GM04503 (cell line): ENCODE data around the gene IGSF9B.

Source experiments
- DNase-seq: peaks from one replicate; pipeline ENCODE4 v3.0.0-alpha.2; 2012; ENCODE audit warnings: low read depth

Gene IGSF9B

GRCh38 chr11:133919330-133920108, 37.2 kb downstream of the IGSF9B start:
- no peak for DNase-seq

- no peak for DNase-seq
Measured at GRCh38 chr11:133918608-133919260, 38.0 kb downstream of the IGSF9B start.

- DNase-seq: no peak
Measured at GRCh38 chr11:133917921-133918607, 38.7 kb downstream of the IGSF9B start.

GRCh38 chr11:133916784-133917440, 39.9 kb downstream of the IGSF9B start:
- DNase-seq: no peak

- DNase-seq: no peak
Measured at GRCh38 chr11:133913761-133914160, 43.0 kb downstream of the IGSF9B start.

GRCh38 chr11:133911171-133911570, 45.6 kb downstream of the IGSF9B start:
- no peak for DNase-seq

- DNase-seq: no peak
Measured at GRCh38 chr11:133910101-133910500, 46.7 kb downstream of the IGSF9B start.

GRCh38 chr11:133908827-133909226, 47.9 kb downstream of the IGSF9B start:
- no peak for DNase-seq

GRCh38 chr11:133907841-133908241, 48.9 kb downstream of the IGSF9B start:
- DNase-seq: no peak

- DNase-seq: no peak
Measured at GRCh38 chr11:133907216-133907615, 49.6 kb downstream of the IGSF9B start.

- DNase-seq: no peak
Measured at GRCh38 chr11:133906746-133907145, 50.0 kb downstream of the IGSF9B start.

- DNase-seq: no peak
Measured at GRCh38 chr11:133906241-133906640, 50.5 kb downstream of the IGSF9B start.

- no peak for DNase-seq
Measured at GRCh38 chr11:133905677-133906156, 51.1 kb downstream of the IGSF9B start.

GRCh38 chr11:133904818-133905515, 51.8 kb downstream of the IGSF9B start:
- DNase-seq: no peak

GRCh38 chr11:133903875-133904817, 52.6 kb downstream of the IGSF9B start:
- DNase-seq: no peak

- DNase-seq: no peak
Measured at GRCh38 chr11:133903056-133903455, 53.7 kb downstream of the IGSF9B start.

- DNase-seq: no peak
Measured at GRCh38 chr11:133902506-133902905, 54.3 kb downstream of the IGSF9B start.

- DNase-seq: no peak
Measured at GRCh38 chr11:133901999-133902398, 54.8 kb downstream of the IGSF9B start.

- no peak for DNase-seq
Measured at GRCh38 chr11:133901316-133901715, 55.5 kb downstream of the IGSF9B start.
